Vagina (tissue), 2 donors: ENCODE measurements around the gene TSC22D4.

Source experiments
- POLR2AphosphoS5 ChIP-seq, 2 donors: sonication (generic); formaldehyde crosslinking; IDR thresholded peaks; one replicate each; pipeline ENCODE4 v1.9.0; 2017; ENCODE audit warnings: antibody characterized with exemption in 2 of 2, mild to moderate bottlenecking in 2 of 2, low read depth in 1 of 2; ENCODE audit not compliant: insufficient read depth in 1 of 2
- TF ChIP-seq, protein P1 (sequence below), 3 experiments: fragments of 450-650 bp in 2 of 3; fragments of 200-600 bp in 1 of 3; sonication (generic) in 1 of 3; IDR thresholded peaks; one replicate each; pipeline ENCODE4 v1.5.1; 2017 to 2019; ENCODE audit warnings: antibody characterized with exemption in 3 of 3, mild to moderate bottlenecking in 2 of 3, moderate library complexity in 2 of 3

DNA sequence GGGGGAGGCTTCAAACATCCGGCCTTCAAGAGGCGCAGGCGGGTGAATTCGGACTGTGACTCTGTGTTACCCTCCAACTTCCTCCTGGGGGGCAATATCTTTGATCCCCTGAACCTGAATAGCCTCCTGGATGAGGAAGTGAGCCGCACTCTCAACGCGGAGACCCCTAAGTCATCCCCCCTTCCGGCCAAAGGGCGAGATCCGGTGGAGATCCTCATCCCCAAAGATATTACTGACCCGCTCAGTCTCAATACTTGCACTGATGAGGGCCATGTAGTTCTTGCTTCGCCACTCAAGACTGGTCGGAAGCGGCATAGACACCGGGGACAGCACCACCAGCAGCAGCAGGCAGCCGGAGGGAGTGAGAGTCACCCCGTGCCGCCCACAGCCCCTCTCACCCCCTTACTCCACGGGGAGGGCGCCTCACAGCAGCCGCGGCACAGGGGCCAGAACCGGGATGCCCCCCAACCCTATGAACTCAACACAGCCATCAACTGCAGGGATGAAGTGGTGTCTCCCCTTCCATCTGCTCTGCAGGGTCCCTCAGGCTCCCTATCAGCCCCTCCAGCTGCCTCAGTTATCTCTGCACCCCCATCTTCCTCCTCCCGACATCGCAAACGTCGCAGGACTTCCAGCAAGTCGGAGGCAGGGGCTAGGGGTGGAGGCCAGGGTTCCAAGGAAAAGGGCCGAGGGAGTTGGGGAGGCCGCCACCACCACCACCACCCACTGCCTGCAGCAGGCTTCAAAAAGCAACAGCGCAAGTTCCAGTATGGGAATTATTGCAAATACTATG, 48.3 kb downstream of the TSC22D4 start:
- no peak for TF ChIP-seq POLR2AphosphoS5 (IDR thresholded peaks at IDR 0.05; ENCODE audit: insufficient read depth in 1 of 2, low read depth in 1 of 2)
- TF ChIP-seq, protein P1, sequence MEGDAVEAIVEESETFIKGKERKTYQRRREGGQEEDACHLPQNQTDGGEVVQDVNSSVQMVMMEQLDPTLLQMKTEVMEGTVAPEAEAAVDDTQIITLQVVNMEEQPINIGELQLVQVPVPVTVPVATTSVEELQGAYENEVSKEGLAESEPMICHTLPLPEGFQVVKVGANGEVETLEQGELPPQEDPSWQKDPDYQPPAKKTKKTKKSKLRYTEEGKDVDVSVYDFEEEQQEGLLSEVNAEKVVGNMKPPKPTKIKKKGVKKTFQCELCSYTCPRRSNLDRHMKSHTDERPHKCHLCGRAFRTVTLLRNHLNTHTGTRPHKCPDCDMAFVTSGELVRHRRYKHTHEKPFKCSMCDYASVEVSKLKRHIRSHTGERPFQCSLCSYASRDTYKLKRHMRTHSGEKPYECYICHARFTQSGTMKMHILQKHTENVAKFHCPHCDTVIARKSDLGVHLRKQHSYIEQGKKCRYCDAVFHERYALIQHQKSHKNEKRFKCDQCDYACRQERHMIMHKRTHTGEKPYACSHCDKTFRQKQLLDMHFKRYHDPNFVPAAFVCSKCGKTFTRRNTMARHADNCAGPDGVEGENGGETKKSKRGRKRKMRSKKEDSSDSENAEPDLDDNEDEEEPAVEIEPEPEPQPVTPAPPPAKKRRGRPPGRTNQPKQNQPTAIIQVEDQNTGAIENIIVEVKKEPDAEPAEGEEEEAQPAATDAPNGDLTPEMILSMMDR (IDR thresholded peaks at IDR 0.05), result no peak
